GM12878 (cell line): Measurements from ENCODE around the gene GPR119. TPM values are rescaled to one million over a fixed set of nuclear protein-coding genes. Genes with fewer than 3 reads are reported as not detected.

ENCODE experiments used
- ATAC-seq: fragments of 200-7000 bp; cut with Tn5 transposase; 3 replicates; pipeline ENCODE4 v1.9.1; 2020; ENCODE audit warnings: mild to moderate bottlenecking, moderate library complexity
- BruUV-seq: library from RNA; stranded (reverse); fragments of 400-500 nt; replicated peaks from 2 replicates; lab custom pipeline; 2021; lab: Mats Ljungman, UMichigan
- CTCF ChIA-PET: fragments of 300-600 bp; sonication (Branson Sonifier 250); formaldehyde crosslinking; extraction: SDS; loops from one replicate; lab custom pipeline; 2021; ENCODE audit warnings: inconsistent platforms; lab: Yijun Ruan, JAX
- POLR2A ChIA-PET: fragments of 350-600 bp; formaldehyde crosslinking; extraction: SDS; loops from one replicate; lab custom pipeline; 2021; ENCODE audit warnings: inconsistent platforms; lab: Charles Lee
- RAD21 ChIA-PET: fragments of 300-600 bp; sonication (Branson Sonifier 250); formaldehyde crosslinking; loops from one replicate; lab custom pipeline; 2023; ENCODE audit warnings: antibody characterized with exemption; ENCODE audit not compliant: unreplicated experiment; lab: Charles Lee
- SMC1A ChIA-PET: fragments of 300-600 bp; sonication (Branson Sonifier 250); formaldehyde crosslinking; loops from one replicate; lab custom pipeline; 2023; ENCODE audit not compliant: unreplicated experiment, uncharacterized antibody; lab: Charles Lee
- DNase-seq: peaks from one replicate; pipeline ENCODE4 v3.0.0-alpha.2; 2011; ENCODE audit warnings: low read depth, low spot score
- FAIRE-seq: peaks from 3 replicates; lab custom pipeline; 2011; peaks lifted over from hg19 to GRCh38; lab: Jason Lieb, UNC
- H2AFZ ChIP-seq: 2 replicates; pipeline ENCODE4 v1.6.0; 2011; ENCODE audit warnings: low read depth, low read length, control low read depth; ENCODE audit not compliant: control insufficient read depth
- H3K27ac ChIP-seq: 2 replicates; pipeline ENCODE4 v1.5.1; 2011; ENCODE audit warnings: control low read depth; ENCODE audit not compliant: control insufficient read depth, insufficient read depth
- H3K27me3 ChIP-seq, 2 experiments: replicated peaks in 1 of 2; 2 replicates each; pipeline versions ENCODE4 v1.6.0 to v1.6.1; 2011; ENCODE audit warnings: low read length in 1 of 2; ENCODE audit not compliant: control insufficient read depth in 2 of 2, insufficient read depth in 2 of 2
- H3K36me3 ChIP-seq, 2 experiments: 2 replicates each; pipeline ENCODE4 v1.5.1; 2011; ENCODE audit warnings: low read length in 1 of 2; ENCODE audit not compliant: control insufficient read depth in 2 of 2, insufficient read depth in 2 of 2
- H3K4me1 ChIP-seq: 2 replicates; pipeline ENCODE4 v1.6.1; 2011; ENCODE audit warnings: mild to moderate bottlenecking, low read length, moderate library complexity, mixed read lengths; ENCODE audit not compliant: control insufficient read depth, insufficient read depth
- H3K4me2 ChIP-seq: 2 replicates; pipeline ENCODE4 v1.6.0; 2011; ENCODE audit warnings: control low read depth; ENCODE audit not compliant: control insufficient read depth, insufficient read depth
- H3K4me3 ChIP-seq: fragments of 200-600 bp; sonication (generic); 2 replicates; pipeline ENCODE4 v1.5.1; 2016
- H3K79me2 ChIP-seq: 2 replicates; pipeline ENCODE4 v1.6.0; 2011; ENCODE audit warnings: low read length; ENCODE audit not compliant: control insufficient read depth, insufficient read depth
- H3K9ac ChIP-seq: 2 replicates; pipeline ENCODE4 v1.8.0; 2011; ENCODE audit warnings: low read length, control low read depth, mixed read lengths; ENCODE audit not compliant: control insufficient read depth, insufficient read depth
- H3K9me3 ChIP-seq: replicated peaks from 3 replicates; pipeline ENCODE4 v1.5.1; 2011; ENCODE audit warnings: mild to moderate bottlenecking, low read length; ENCODE audit not compliant: control insufficient read depth, insufficient read depth
- H4K20me1 ChIP-seq: 2 replicates; pipeline ENCODE4 v1.6.0; 2011; ENCODE audit not compliant: control insufficient read depth, insufficient read depth
- ATF7 ChIP-seq: fragments of 450-650 bp; IDR thresholded peaks from 2 replicates; pipeline ENCODE4 v1.6.1; 2016; ENCODE audit warnings: low read depth, mild to moderate bottlenecking
- CBX3 ChIP-seq: fragments of 200-600 bp; sonication (generic); IDR thresholded peaks from 2 replicates; pipeline ENCODE4 v1.6.1; 2016; ENCODE audit warnings: low read depth, borderline replicate concordance
- MYB ChIP-seq: fragments of 150-350 bp; IDR thresholded peaks from 2 replicates; pipeline ENCODE4 v1.6.1; 2014; ENCODE audit warnings: mild to moderate bottlenecking, low read depth, low read length, borderline replicate concordance
- NFYB ChIP-seq: IDR thresholded peaks from 2 replicates; pipeline ENCODE4 v1.6.1; 2011; ENCODE audit warnings: low read depth, mild to moderate bottlenecking, low read length, improper control_type of control experiment, moderate library complexity; ENCODE audit not compliant: insufficient read depth
- PAX5 ChIP-seq: IDR thresholded peaks from 2 replicates; pipeline ENCODE4 v1.6.1; 2011; ENCODE audit warnings: low read depth, low read length, borderline replicate concordance
- RAD21 ChIP-seq: IDR thresholded peaks from 2 replicates; pipeline ENCODE4 v1.6.1; 2011; ENCODE audit warnings: mild to moderate bottlenecking, low read depth, low read length, moderate library complexity; ENCODE audit not compliant: insufficient read depth
- SMC3 ChIP-seq: IDR thresholded peaks from 2 replicates; pipeline ENCODE4 v1.6.1; 2011; ENCODE audit warnings: low read length, improper control_type of control experiment, borderline replicate concordance
- SUZ12 ChIP-seq: fragments of 200-600 bp; sonication (generic); IDR thresholded peaks from one replicate; pipeline ENCODE4 v1.6.1; 2018; ENCODE audit warnings: antibody characterized with exemption, mild to moderate bottlenecking; ENCODE audit not compliant: unreplicated experiment
- TBL1XR1 ChIP-seq: IDR thresholded peaks from 2 replicates; pipeline ENCODE4 v1.6.1; 2012; ENCODE audit warnings: low read depth, low read length, improper control_type of control experiment
- TCF3 ChIP-seq: IDR thresholded peaks from 2 replicates; pipeline ENCODE4 v1.6.1; 2012; ENCODE audit warnings: low read depth, mild to moderate bottlenecking, low read length, borderline replicate concordance; ENCODE audit not compliant: insufficient read depth
- WGBS: methylation state at CpG from one replicate; pipeline ENCODE4 v1.1.6; 2016; ENCODE audit warnings: low lambda C conversion rate; ENCODE audit not compliant: insufficient replicate concordance, insufficient coverage; ENCODE audit errors: missing lambda C conversion rate; 5-methylcytosine and 5-hydroxymethylcytosine counted together
- in situ Hi-C: fragments of 300-500 bp; cut with MboI; formaldehyde crosslinking; loops from 9 replicates; pipeline ENCODE4 v1.14.3; 2018; ENCODE audit warnings: mixed read lengths
- intact Hi-C: fragments of 100-400 bp; cut with micrococcal nuclease; formaldehyde crosslinking; loops from one replicate; pipeline ENCODE4 v1.14.2; 2022; ENCODE audit not compliant: unreplicated experiment
- polyA plus RNA-seq, 11 experiments: library from polyadenylated mRNA; depleted of rRNA in 4 of 11; unstranded in 6 of 11; stranded (reverse) in 5 of 11; fragments of >200 nt; fragmentation: Nextera tagmentation in 4 of 11; fragmentation: Illumina TruSeq in 1 of 11; extraction: Ambion mirVana in 4 of 11; extraction: Trizol in 1 of 11; gene quantifications; 1 replicate in 1 of 11; 2 replicates in 10 of 11; pipeline versions ENCODE4 v1.2.1 to v1.2.3, GENCODE V29; 2011 to 2016; ENCODE audit warnings: inconsistent platforms in 2 of 11, missing spikeins in 2 of 11, low read depth in 1 of 11
- total RNA-seq, 4 experiments: library from RNA; depleted of rRNA in 3 of 4; stranded (reverse); fragments of >200 nt in 3 of 4; fragmentation: Illumina TruSeq in 1 of 4; extraction: Trizol in 1 of 4; gene quantifications; 2 replicates each; pipeline versions ENCODE4 v1.2.1 to v1.2.3, GENCODE V29; 2013 to 2021
- TF ChIP-seq, protein P1 (sequence below), 3 experiments: IDR thresholded peaks in 2 of 3; conservative IDR thresholded peaks in 1 of 3; 2 replicates each; pipeline ENCODE4 v1.5.1; 2011; ENCODE audit warnings: low read depth in 3 of 3, low read length in 3 of 3, mild to moderate bottlenecking in 3 of 3, control low read depth in 2 of 3, moderate library complexity in 2 of 3, inconsistent platforms in 1 of 3, mixed read lengths in 1 of 3; ENCODE audit not compliant: control insufficient read depth in 2 of 3, insufficient read depth in 1 of 3; ENCODE audit errors: extremely low read depth in 1 of 3

GPR119 gene
- total and polyA plus RNA-seq, 10 of the 15 experiments (the other 5 are each of a cell fraction or from before 2014, with no cell fraction given), result not detected

DNA sequence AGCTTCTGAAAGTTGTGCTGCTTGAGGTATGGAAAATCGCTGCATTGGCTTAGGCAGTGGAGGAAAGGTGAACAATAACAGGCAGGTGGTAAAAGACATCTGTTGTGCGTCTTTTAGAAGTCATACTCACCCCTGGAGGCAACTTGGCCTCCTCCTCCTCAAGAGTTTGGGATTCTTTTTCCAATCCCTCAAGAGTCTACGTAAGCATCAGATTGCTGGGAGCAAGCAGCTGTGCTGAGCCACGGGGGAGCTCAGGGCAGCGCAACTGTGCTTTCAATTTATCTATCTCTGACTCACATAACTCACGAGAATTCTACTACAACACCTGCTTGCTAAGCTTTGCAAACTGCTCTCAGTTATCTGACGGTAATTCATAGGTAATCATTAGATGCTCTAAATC lies 9.9 kb upstream of the GPR119 start (continued):
- no peak for TF ChIP-seq CBX3
- no peak for TF ChIP-seq MYB
- no peak for TF ChIP-seq ATF7
- no peak for TF ChIP-seq TBL1XR1

DNA sequence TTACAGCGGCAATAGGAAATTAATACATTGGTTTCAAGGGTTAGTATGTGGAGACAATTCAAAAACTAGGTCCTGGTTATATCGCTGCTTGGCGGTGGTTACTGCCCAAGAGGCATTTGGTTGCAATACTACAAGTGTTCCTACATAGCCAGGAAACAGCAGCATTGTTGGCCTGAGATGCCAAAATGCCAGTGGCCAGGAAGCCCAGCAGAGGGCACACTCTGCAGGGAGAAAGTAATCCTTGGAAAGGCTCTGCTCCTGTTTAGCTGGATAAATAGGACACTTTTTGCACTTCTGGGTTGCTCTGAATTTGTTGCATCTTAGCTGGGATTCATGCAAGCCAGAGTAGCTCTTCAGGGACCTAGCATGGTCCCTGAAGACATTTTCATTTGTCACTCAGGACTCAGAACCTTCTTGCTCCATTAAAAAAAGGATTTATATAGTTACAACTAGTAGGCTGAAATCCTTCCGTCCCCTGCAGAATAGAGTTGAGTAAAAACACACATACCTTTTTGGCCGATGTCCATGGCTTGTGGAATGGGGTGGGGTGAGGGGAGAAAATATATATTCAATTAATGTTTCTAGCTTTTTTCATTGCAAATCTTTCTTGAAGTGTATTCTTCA lies 8.1 kb upstream of the GPR119 start:
- H4K20me1 ChIP-seq, result no peaks in the 10 kb centered on the region
- RAD21 ChIA-PET, result no interaction called here

More for the DNA sequence above, 8.1 kb upstream of the GPR119 start:
- FAIRE-seq (no peak), ATAC-seq (peak; percentile 28; the same call in 1 of the 3 replicates), DNase-seq (no peak)
- SMC1A ChIA-PET, result interaction anchor here (1.0 to 1.7 kb wide), 2 partner anchors 19 to 523 kb away, joined by 3 to 6 read pairs; no protein-coding TSS in a partner anchor
- no peak overlapping the region for H3K9ac ChIP-seq
- intact Hi-C loops (loop anchor here (2.0 kb wide), 1 partner anchor 523 kb away; no protein-coding TSS in a partner anchor), in situ Hi-C loops (no loop called here)
- no peaks in the 10 kb centered on the region for H3K36me3 ChIP-seq
- H3K27me3 ChIP-seq, result 0 out of 4 replicates have a peak, but pooled peaks cover 0 to 2% of the 10 kb centered on the region in 2 experiments
- BruUV-seq, result no TSS peak
- CTCF ChIA-PET, result interaction anchor here (0.6 to 1.7 kb wide), 6 partner anchors 9 to 523 kb away, joined by 3 to 4 read pairs (median 3); no protein-coding TSS in a partner anchor
- H2AFZ ChIP-seq, result no peak overlapping the region
- POLR2A ChIA-PET, result no interaction called here
- WGBS, result 15% methylated on average over 5 of the region's 5 CpGs
- no peaks in the 10 kb centered on the region for H3K9me3 ChIP-seq
- no peak for TF ChIP-seq PAX5
- TF ChIP-seq SUZ12, result no peak
- TF ChIP-seq TCF3, result no peak
- peak; percentile 38; the same call in 1 of the 2 replicates for TF ChIP-seq SMC3
- TF ChIP-seq, protein P1, sequence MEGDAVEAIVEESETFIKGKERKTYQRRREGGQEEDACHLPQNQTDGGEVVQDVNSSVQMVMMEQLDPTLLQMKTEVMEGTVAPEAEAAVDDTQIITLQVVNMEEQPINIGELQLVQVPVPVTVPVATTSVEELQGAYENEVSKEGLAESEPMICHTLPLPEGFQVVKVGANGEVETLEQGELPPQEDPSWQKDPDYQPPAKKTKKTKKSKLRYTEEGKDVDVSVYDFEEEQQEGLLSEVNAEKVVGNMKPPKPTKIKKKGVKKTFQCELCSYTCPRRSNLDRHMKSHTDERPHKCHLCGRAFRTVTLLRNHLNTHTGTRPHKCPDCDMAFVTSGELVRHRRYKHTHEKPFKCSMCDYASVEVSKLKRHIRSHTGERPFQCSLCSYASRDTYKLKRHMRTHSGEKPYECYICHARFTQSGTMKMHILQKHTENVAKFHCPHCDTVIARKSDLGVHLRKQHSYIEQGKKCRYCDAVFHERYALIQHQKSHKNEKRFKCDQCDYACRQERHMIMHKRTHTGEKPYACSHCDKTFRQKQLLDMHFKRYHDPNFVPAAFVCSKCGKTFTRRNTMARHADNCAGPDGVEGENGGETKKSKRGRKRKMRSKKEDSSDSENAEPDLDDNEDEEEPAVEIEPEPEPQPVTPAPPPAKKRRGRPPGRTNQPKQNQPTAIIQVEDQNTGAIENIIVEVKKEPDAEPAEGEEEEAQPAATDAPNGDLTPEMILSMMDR (IDR thresholded peaks at IDR 0.05 in 2 of 3, conservative IDR thresholded peaks at IDR 0.05 in 1 of 3; ENCODE audit: control insufficient read depth in 2 of 3, extremely low read depth in 1 of 3, insufficient read depth in 1 of 3, low read depth in 3 of 3, low read length in 3 of 3), result peak; percentile 52 to 54 (median 53); a peak in 5 of 6 replicates
- TF ChIP-seq RAD21, result peak; percentile 31; the same call in 1 of the 2 replicates
- TF ChIP-seq NFYB, result no peak
- no peak overlapping the region for H3K4me3 ChIP-seq
- H3K4me2 ChIP-seq, result no peak overlapping the region
- H3K79me2 ChIP-seq, result no peaks in the 10 kb centered on the region
- no peaks in the 10 kb centered on the region for H3K4me1 ChIP-seq
- no peak overlapping the region for H3K27ac ChIP-seq
